Psoas muscle (tissue), 8 donors: ENCODE data around the gene ATP1B1. TPM values are rescaled to one million over a fixed set of nuclear protein-coding genes. Genes with fewer than 3 reads are reported as not detected.

ENCODE experiments used
- ATAC-seq, 4 donors: fragments of 200-7000 bp; cut with Tn5 transposase; one replicate each; pipeline ENCODE4 v1.9.1; 2020; ENCODE audit warnings: moderate library complexity in 3 of 4, mild to moderate bottlenecking in 2 of 4
- DNase-seq, 2 donors: peaks; one replicate each; pipeline ENCODE4 v3.0.0-alpha.2; 2020
- H3K27ac ChIP-seq: fragments of 200-600 bp; one replicate; pipeline ENCODE4 v1.8.0; 2022
- H3K27me3 ChIP-seq, 3 donors: fragments of 200-600 bp in 1 of 3; one replicate each; pipeline versions ENCODE4 v1.6.1 to v1.8.0; 2013 to 2022; ENCODE audit warnings: low read length in 2 of 3, mild to moderate bottlenecking in 2 of 3, moderate library complexity in 1 of 3; ENCODE audit not compliant: insufficient read depth in 3 of 3
- H3K36me3 ChIP-seq, 2 donors: fragments of 200-600 bp in 1 of 2; one replicate each; pipeline versions ENCODE4 v1.6.1 to v1.8.0; 2013 to 2022; ENCODE audit warnings: low read depth in 1 of 2, mild to moderate bottlenecking in 1 of 2, moderate library complexity in 1 of 2; ENCODE audit not compliant: insufficient read depth in 1 of 2
- H3K4me1 ChIP-seq: fragments of 200-600 bp; one replicate; pipeline ENCODE4 v1.8.0; 2022
- H3K4me3 ChIP-seq: fragments of 200-600 bp; one replicate; pipeline ENCODE4 v1.8.0; 2022; ENCODE audit warnings: mild to moderate bottlenecking
- H3K9me3 ChIP-seq: fragments of 200-600 bp; one replicate; pipeline ENCODE4 v1.8.0; 2022
- CTCF ChIP-seq: fragments of 200-600 bp; IDR thresholded peaks from one replicate; pipeline ENCODE4 v1.8.0; 2022; ENCODE audit warnings: antibody characterized with exemption
- WGBS, 3 donors: extraction: QIAGEN DNeasy Blood & Tissue Kit; methylation state at CpG; one replicate each; pipeline versions ENCODE4 v1.1.6 to v1.1.7; 2013; 5-methylcytosine and 5-hydroxymethylcytosine counted together
- intact Hi-C, 2 donors: fragments of 100-400 bp; cut with DNase I; formaldehyde crosslinking; loops; one replicate each; pipeline versions ENCODE4 v1.11.0 to v1.14.2; 2022
- polyA plus RNA-seq, 3 donors: library from polyadenylated mRNA; stranded (reverse); fragments of 200-250 nt; gene quantifications; one replicate each; pipeline ENCODE4 v1.2.3, GENCODE V29; 2013
- total RNA-seq, 4 donors: library from RNA; stranded (reverse); fragmentation: NEBNext Ultra II Directional in 2 of 4; extraction: Animal tissue kit (Norgen Biotek cat#: 25700) in 2 of 4; gene quantifications; one replicate each; pipeline versions ENCODE4 v1.2.1 to v1.2.4, GENCODE V29; 2021 to 2023
- donor health status: healthy with polysubstance abuse.
- donor health status: DM: no; HTN: no; CAD: no; lungs with moderate emphysema.
- donor health status: Bipolar disorder and iron deficiency.
- donor health status: healthy.
- donor health status: DM: yes; HTN: yes; CAD: no.
- donor health status: DM: no; HTN: no; CAD: no.
- donor health status: DM: no; HTN: no; CAD: no.
- donor health status: DM: yes; HTN: yes; CAD: no.

ATP1B1 gene
- total and polyA plus RNA-seq, 7 donors: 176 to 1,098 (median 290) TPM

GRCh38 chr1:169149555-169150286 lies 43.2 kb downstream of the ATP1B1 start:
- TF ChIP-seq CTCF: no peak
- no peak for DNase-seq
- peaks cover 10% of the 10 kb centered on the region for H3K4me1 ChIP-seq
- no peaks in the 10 kb centered on the region for H3K27me3 ChIP-seq
- H3K9me3 ChIP-seq: no peaks in the 10 kb centered on the region
- H3K4me3 ChIP-seq: no peak overlapping the region
- WGBS, 3 donors: 89 to 94% (median 90%) methylated on average over 2 of the region's 2 CpGs
- intact Hi-C loops: loop anchor here (5.0 to 10.0 kb wide), 2 partner anchors 33 to 195 kb away; no protein-coding TSS in a partner anchor
- no peak overlapping the region for H3K27ac ChIP-seq
- no peaks in the 10 kb centered on the region for H3K36me3 ChIP-seq
- ATAC-seq: no peak

- no peak for TF ChIP-seq CTCF
- 84 to 90% (median 88%) methylated on average over 4 of the region's 4 CpGs for WGBS, 3 donors
- Histone ChIP-seq H3K4me3 (no peak overlapping the region), H3K4me1 (peaks cover 5% of the 10 kb centered on the region), H3K36me3 (no peaks in the 10 kb centered on the region), H3K9me3 (no peaks in the 10 kb centered on the region), H3K27me3 (no peaks in the 10 kb centered on the region), H3K27ac (no peak overlapping the region)
- DNase-seq: no peak
- ATAC-seq: no peak
- intact Hi-C loops: loop anchor here in 1 of 2 donors (10.0 kb wide), 1 partner anchor 194 kb away; no protein-coding TSS in a partner anchor
Measured at GRCh38 chr1:169150641-169151337, 44.3 kb downstream of the ATP1B1 start.

- ATAC-seq (no peak), DNase-seq (no peak)
- Histone ChIP-seq H3K36me3 (no peaks in the 10 kb centered on the region), H3K27me3 (no peaks in the 10 kb centered on the region), H3K4me3 (no peak overlapping the region), H3K9me3 (no peaks in the 10 kb centered on the region), H3K4me1 (peaks cover 5% of the 10 kb centered on the region), H3K27ac (no peak overlapping the region)
- intact Hi-C loops: loop anchor here in 1 of 2 donors (10.0 kb wide), 1 partner anchor 193 kb away; no protein-coding TSS in a partner anchor
- 89 to 97% (median 96%) methylated on average over 5 of the region's 5 CpGs for WGBS, 3 donors
- TF ChIP-seq CTCF: no peak
Measured at GRCh38 chr1:169151338-169151837, 44.9 kb downstream of the ATP1B1 start.

- Histone ChIP-seq H3K27ac (no peak overlapping the region), H3K36me3 (no peaks in the 10 kb centered on the region), H3K4me3 (no peak overlapping the region), H3K27me3 (no peaks in the 10 kb centered on the region), H3K4me1 (no peaks in the 10 kb centered on the region), H3K9me3 (no peaks in the 10 kb centered on the region)
- ATAC-seq (no peak), DNase-seq (no peak)
- intact Hi-C loops: loop anchor here in 1 of 2 donors (10.0 kb wide), 1 partner anchor 189 kb away; no protein-coding TSS in a partner anchor
- 95 to 100% (median 96%) methylated on average over 1 of the region's 1 CpG for WGBS, 3 donors
- TF ChIP-seq CTCF: no peak
Measured at GRCh38 chr1:169155675-169156074, 49.2 kb downstream of the ATP1B1 start.
